ENCODE results near the gene APBA3.
"Not testable (repeated sequence)": the region's sequence is repeated elsewhere in the genome, so short reads cannot be mapped to it uniquely, and the experiment has no call there.

The APBA3 gene

DNA sequence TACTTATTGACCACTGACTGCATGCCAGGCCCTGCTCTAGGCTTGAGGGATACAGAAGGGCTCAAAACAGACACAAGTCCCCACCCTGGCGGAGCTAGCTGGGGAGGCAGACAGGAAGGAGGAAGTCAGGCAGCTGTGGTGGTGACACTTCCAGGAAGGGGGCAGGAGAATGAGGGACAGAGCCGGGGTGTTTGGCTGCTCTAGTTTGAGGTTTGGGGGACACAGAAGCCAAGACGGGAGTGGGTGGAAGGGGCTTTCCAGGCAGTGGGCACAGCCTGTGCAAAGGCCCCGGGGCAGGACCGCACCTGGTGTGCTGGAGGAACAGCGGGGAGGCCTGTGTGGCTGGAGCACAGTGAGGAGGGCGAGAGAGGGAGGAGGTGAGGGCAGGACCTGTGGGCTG is 5.0 kb upstream of the APBA3 start:
- DNase-seq (ENCODE audit: low read depth), result no peak
- TF ChIP-seq, protein P1, sequence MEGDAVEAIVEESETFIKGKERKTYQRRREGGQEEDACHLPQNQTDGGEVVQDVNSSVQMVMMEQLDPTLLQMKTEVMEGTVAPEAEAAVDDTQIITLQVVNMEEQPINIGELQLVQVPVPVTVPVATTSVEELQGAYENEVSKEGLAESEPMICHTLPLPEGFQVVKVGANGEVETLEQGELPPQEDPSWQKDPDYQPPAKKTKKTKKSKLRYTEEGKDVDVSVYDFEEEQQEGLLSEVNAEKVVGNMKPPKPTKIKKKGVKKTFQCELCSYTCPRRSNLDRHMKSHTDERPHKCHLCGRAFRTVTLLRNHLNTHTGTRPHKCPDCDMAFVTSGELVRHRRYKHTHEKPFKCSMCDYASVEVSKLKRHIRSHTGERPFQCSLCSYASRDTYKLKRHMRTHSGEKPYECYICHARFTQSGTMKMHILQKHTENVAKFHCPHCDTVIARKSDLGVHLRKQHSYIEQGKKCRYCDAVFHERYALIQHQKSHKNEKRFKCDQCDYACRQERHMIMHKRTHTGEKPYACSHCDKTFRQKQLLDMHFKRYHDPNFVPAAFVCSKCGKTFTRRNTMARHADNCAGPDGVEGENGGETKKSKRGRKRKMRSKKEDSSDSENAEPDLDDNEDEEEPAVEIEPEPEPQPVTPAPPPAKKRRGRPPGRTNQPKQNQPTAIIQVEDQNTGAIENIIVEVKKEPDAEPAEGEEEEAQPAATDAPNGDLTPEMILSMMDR (conservative IDR thresholded peaks at IDR 0.05; ENCODE audit: control insufficient read depth, insufficient read depth, low read depth, low read length), result no peak
- no peak overlapping the region for H3K4me3 ChIP-seq (ENCODE audit: control insufficient read depth, low read depth, low read length)

DNA sequence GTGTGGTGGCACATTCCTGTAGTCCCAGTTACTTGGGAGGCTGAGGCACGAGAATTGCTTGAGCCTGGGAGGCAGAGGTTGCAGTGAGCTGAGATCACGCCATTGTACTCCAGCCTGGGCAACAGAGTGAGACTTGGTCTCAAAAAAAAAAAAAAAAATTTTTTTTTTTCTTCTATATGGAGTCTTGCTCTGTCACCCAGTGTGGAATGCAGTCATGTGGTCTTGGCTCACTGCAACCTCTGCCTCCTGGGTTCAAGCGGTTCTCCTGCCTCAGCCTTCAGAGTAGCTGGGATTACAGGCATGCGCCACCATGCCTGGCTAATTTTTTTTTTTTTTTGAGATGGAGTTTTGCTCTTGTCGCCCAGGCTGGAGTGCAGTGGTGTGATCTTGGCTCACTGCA is 4.3 kb upstream of the APBA3 start:
- not testable (repeated sequence) for H3K4me3 ChIP-seq (ENCODE audit: control insufficient read depth, low read depth, low read length); DNase-seq (ENCODE audit: low read depth)

DNA sequence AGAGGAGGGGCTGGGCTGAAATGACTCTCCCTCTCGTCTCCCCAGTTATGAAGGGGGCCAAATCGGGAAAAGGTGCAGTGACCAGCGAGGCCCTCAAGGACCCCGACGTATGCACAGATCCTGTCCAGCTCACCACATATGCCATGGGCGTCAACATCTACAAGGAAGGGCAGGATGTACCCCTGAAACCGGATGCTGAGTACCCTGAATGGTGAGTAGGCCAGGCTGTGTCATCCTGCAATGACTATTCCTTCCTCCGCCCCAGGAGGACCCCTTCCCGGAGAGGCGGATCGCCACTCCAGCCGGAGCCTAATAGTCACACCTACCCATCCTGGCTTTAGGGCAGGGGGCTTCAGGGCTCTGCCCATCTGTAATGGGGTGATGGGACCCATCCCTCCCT is 3.6 kb upstream of the APBA3 start:
- DNase-seq (ENCODE audit: low read depth), result no peak
- TF ChIP-seq, protein P1 (conservative IDR thresholded peaks at IDR 0.05; ENCODE audit: control insufficient read depth, insufficient read depth, low read depth, low read length), result no peak
- H3K4me3 ChIP-seq (ENCODE audit: control insufficient read depth, low read depth, low read length), result no peak overlapping the region

DNA sequence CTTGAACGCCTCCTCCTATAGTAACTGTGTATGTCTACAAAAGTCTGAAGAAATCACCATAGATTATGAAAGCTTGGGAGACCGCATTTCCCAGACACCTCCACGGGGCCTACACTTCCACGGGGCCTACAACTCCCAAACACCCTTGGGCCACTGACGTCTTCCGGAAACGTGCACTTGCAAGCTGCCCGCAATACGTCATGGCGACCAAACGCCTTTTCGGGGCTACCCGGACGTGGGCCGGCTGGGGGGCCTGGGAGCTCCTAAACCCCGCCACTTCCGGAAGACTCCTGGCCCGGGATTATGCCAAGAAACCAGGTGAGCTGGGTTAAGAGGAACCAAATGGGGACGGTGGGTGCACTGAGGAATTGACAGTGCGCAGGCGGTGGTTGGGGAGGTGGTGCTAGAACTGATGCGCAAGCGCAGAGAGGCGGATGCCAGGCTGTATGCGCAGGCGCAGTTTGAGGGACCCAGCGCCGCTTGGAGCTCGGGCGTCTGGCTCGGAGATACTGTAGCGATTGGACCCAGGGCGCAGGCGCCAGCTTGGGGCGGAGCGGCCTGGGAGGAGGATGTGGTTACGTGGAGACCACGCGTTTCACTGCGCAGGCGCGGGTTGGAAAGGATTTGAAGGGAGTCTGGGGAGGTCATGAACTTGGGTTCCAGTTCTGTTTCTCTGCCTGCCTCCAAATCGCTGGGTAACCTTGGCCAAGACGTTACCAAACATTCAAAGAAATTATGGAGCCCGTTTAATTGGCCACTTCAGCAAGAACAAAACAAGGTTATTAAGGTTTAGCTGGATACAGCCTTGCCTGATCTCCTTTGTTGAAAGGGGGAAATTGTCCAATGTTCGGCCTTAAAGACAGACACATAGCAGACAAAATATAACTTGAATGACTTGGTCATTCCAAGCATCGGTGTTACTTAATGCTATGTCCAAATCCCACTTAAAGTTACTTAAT is 1.3 kb upstream of the APBA3 start, which contains the start of gene MRPL54:
Gene MRPL54 (plus strand): TSS at position 182 of the 959 bp plus-strand sequence. CDS start 19 bp downstream, at position 201.
- TF ChIP-seq, protein P1 (conservative IDR thresholded peaks at IDR 0.05; ENCODE audit: control insufficient read depth, insufficient read depth, low read depth, low read length), result no peak
- H3K4me3 ChIP-seq (ENCODE audit: control insufficient read depth, low read depth, low read length), result peak within 1 kb of the TSS; percentile 99

DNA sequence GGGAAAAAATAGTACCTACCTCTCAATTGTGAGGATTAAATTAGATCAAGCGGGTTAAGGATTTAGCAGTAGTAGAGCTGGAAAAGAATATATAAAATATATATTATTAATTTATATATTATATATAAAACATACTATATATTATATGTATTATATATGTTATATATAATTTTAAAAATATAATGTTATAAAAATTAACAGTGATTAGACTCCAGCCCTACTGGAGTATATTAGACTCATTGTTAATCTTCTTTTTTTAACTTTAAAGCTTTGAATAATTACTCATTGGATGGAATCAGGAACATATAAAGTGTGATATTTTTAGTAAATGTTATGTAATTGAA is 610 bp upstream of the APBA3 start:
- DNase-seq (ENCODE audit: low read depth), result no peak
- TF ChIP-seq, protein P1 (conservative IDR thresholded peaks at IDR 0.05; ENCODE audit: control insufficient read depth, insufficient read depth, low read depth, low read length), result no peak
- H3K4me3 ChIP-seq (ENCODE audit: control insufficient read depth, low read depth, low read length), result peak overlapping the region; percentile 80

More for the DNA sequence above, 1.3 kb upstream of the APBA3 start, which contains the start of gene MRPL54:
- peak; percentile 99 for DNase-seq (ENCODE audit: low read depth)

DNA sequence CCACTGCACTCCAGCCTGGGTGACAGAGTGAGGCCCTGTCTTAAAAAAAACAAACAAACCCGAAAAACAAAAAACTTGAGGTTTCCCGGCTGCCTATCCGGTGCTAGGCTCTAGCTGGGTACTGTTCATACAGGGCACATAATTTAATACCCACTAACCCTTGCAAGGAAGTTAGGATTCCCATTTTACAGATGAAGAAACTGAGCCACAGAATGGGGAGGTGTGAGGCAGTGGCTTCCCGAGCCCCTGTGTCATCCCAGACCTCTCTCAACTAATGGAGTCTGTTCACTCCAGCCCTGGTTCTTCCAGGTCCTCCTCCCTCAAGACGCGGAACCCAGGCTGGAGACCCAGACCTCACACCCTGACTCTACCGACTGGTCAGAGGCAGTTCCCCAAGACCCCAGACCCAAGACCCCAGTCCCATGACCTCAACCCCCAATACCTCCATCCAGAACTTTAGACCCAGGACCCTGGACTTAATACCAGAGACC is 576 bp downstream of the APBA3 start:
- TF ChIP-seq, protein P1 (conservative IDR thresholded peaks at IDR 0.05; ENCODE audit: control insufficient read depth, insufficient read depth, low read depth, low read length), result no peak
- DNase-seq (ENCODE audit: low read depth), result peak; percentile 17
- H3K4me3 ChIP-seq (ENCODE audit: control insufficient read depth, low read depth, low read length), result peak overlapping the region; percentile 99
